ENCODE results near the gene TMC5.
"Not testable (repeated sequence)": the region's sequence is repeated elsewhere in the genome, so short reads cannot be mapped to it uniquely, and the experiment has no call there.

The TMC5 gene

GRCh38 chr16:19417640-19418039 is at the start of gene TMC5:
Gene TMC5 (plus strand): TSS chr16:19417883. CDS start chr16:19440039, 22,156 bp downstream.
- Histone ChIP-seq H3K4me3 (no peak within 1 kb of the TSS), H3K9ac (no peak within 1 kb of the TSS)
- TF ChIP-seq Cebpa-rat (IDR thresholded peaks at IDR 0.05): no peak

DNA sequence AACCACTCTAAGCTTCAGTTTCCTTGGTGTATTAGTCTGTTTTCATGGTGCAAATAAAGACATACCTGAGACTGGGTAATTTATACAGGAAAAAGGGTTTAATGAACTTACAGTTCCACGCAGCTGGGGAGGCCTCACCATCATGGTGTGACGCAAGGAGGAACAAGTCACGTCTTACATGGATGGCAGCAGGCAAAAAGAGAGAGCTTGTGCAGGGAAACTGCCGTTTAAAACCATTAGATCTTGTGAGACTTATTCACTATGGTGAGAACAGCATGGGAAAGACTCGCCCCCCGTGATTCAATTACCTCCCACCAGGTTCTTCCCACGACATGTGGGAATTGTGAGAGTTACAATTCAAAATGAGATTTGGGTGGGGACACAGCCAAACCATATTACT is 45.1 kb upstream of the TMC5 start:
- H3K9ac ChIP-seq, H3K27ac ChIP-seq, H3K36me3 ChIP-seq, H4K20me1 ChIP-seq, H3K4me2 ChIP-seq, H3K4me3 ChIP-seq, H3K27me3 ChIP-seq: not testable (repeated sequence)
- peaks cover 0 to 13% (median 8%) of the 10 kb centered on the region in 10 experiments; a peak in 12 of 20 replicates for H3K4me1 ChIP-seq
- peaks cover 4 to 11% (median 8%) of the 10 kb centered on the region in 11 experiments; a peak in 18 of 22 replicates for H3K9me3 ChIP-seq (replicated peaks in 1 of 11)

More at GRCh38 chr16:19417640-19418039, at the start of gene TMC5:
- Histone ChIP-seq H4K20me1 (no peaks in the 10 kb centered on the region), H3K9me3 (replicated peaks in 1 of 11) (peaks cover 7 to 12% (median 9%) of the 10 kb centered on the region in 11 experiments; a peak in 14 of 22 replicates), H3K36me3 (no peaks in the 10 kb centered on the region), H3K27me3 (peaks cover 0 to 5% (median 4%) of the 10 kb centered on the region in 11 experiments; a peak in 9 of 22 replicates), H3K4me2 (no peak within 1 kb of the TSS), H3K4me1 (no peaks in the 10 kb centered on the region), H3K27ac (no peak within 1 kb of the TSS)

DNA sequence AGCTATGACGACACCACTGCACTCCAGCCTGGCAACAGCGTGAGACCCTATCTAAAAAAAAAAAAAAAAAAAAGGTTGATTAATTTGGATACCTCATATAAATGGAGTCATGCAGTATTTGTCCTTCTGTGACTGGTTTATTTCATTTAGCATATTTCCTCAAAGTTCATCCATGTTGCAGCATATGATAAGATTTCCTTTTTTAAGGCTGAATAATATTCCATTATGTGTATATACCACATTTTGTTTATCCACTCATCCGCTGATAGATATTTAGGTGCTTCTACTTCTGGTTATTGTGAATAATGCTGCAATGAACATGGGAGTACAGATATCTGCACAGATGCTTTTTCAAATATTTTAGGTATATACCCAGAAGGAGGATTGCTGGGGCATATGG is 43.3 kb upstream of the TMC5 start:
- no peaks in the 10 kb centered on the region for H3K27me3 ChIP-seq
- TF ChIP-seq Cebpa-rat (IDR thresholded peaks at IDR 0.05): no peak
- H3K27ac ChIP-seq: no peak overlapping the region
- no peaks in the 10 kb centered on the region for H4K20me1 ChIP-seq
- H3K9me3 ChIP-seq (replicated peaks in 1 of 11): no peaks in the 10 kb centered on the region
- H3K9ac ChIP-seq: no peak overlapping the region
- H3K36me3 ChIP-seq: no peaks in the 10 kb centered on the region
- peaks cover 0 to 8% (median 1%) of the 10 kb centered on the region in 10 experiments; a peak in 7 of 20 replicates for H3K4me1 ChIP-seq
- H3K4me2 ChIP-seq: no peak overlapping the region
- no peak overlapping the region for H3K4me3 ChIP-seq

DNA sequence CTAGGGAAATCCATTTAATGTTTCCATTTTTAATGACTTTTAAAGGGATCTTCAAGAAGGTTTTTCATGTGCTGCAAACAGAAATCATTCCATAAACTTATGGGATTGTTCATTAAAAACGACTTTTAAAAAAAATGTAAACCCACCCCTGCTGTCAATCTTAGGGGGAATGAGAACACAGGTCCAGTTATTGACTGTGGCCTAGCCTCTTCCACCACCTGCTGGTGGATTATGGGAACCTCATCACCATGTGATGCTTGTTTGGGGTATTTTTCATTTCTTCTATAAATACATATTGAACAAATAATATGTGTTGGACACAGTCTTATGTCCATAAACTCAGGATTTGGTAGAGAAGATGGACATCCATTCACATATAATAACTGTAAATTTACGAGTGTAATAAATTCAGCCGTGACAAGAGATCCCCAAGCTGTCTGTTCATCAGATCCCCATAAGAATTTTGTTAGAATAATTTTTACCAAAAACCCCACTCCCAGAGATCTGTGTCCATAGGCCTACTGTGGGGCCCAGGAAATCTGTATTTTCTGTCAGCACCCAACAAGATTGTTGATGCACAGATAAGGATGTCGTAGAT is 42.0 kb upstream of the TMC5 start:
- Histone ChIP-seq H3K36me3 (no peaks in the 10 kb centered on the region), H3K4me3 (no peak overlapping the region), H3K9ac (no peak overlapping the region), H3K4me1 (peaks cover 7 to 13% (median 10%) of the 10 kb centered on the region in 10 experiments; a peak in 18 of 20 replicates), H4K20me1 (no peaks in the 10 kb centered on the region), H3K27ac (no peak overlapping the region), H3K27me3 (no peaks in the 10 kb centered on the region), H3K4me2 (peak overlapping the region in 2 of 11 experiments; percentile 33 to 57; a peak in 3 of 22 replicates), H3K9me3 (replicated peaks in 1 of 11) (no peaks in the 10 kb centered on the region)
- TF ChIP-seq Cebpa-rat (IDR thresholded peaks at IDR 0.05): no peak

GRCh38 chr16:19377864-19378263 is 39.8 kb upstream of the TMC5 start:
- no peak overlapping the region for H3K4me3 ChIP-seq
- no peak overlapping the region for H3K27ac ChIP-seq
- TF ChIP-seq Cebpa-rat (IDR thresholded peaks at IDR 0.05): no peak
- no peak overlapping the region for H3K9ac ChIP-seq
- H3K36me3 ChIP-seq: no peaks in the 10 kb centered on the region
- H3K4me2 ChIP-seq: no peak overlapping the region
- H4K20me1 ChIP-seq: peaks cover 0 to 6% (median 0%) of the 10 kb centered on the region in 11 experiments; a peak in 4 of 22 replicates
- H3K9me3 ChIP-seq (replicated peaks in 1 of 11): no peaks in the 10 kb centered on the region
- peaks cover 8 to 31% (median 15%) of the 10 kb centered on the region in 10 experiments; a peak in 18 of 20 replicates for H3K4me1 ChIP-seq
- H3K27me3 ChIP-seq: peaks cover 0 to 17% (median 2%) of the 10 kb centered on the region in 11 experiments; a peak in 9 of 22 replicates

DNA sequence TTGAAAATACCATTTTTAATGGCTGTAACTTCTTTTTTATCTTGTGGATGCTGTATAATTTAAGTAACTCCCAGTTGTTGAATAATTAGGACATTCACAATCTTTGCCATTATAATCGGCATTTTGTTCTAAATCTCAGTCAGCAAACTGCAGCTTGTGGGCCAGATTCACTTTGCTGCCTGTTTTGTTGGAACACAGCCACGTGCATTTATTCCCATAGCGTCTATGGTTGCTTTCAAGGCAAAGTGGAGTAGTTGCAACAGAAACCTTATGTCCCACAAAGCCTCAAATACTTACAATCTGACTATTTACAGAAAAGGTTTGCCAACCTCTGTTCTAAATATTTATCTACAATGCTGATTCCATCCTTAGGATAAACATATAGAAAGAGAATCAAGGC is 39.2 kb upstream of the TMC5 start:
- Histone ChIP-seq H3K27me3 (peaks cover 0 to 23% (median 3%) of the 10 kb centered on the region in 11 experiments; a peak in 9 of 22 replicates), H3K9me3 (replicated peaks in 1 of 11) (no peaks in the 10 kb centered on the region), H3K4me1 (peaks cover 11 to 38% (median 22%) of the 10 kb centered on the region in 10 experiments), H4K20me1 (peaks cover 0 to 9% (median 0%) of the 10 kb centered on the region in 11 experiments; a peak in 4 of 22 replicates), H3K4me3 (no peak overlapping the region), H3K36me3 (no peaks in the 10 kb centered on the region), H3K4me2 (no peak overlapping the region), H3K9ac (no peak overlapping the region), H3K27ac (no peak overlapping the region)
- TF ChIP-seq Cebpa-rat (IDR thresholded peaks at IDR 0.05): no peak

GRCh38 chr16:19379838-19380237 is 37.8 kb upstream of the TMC5 start:
- Histone ChIP-seq H3K27ac (no peak overlapping the region), H4K20me1 (peaks cover 0 to 9% (median 0%) of the 10 kb centered on the region in 11 experiments; a peak in 4 of 22 replicates), H3K27me3 (peaks cover 0 to 35% (median 5%) of the 10 kb centered on the region in 11 experiments; a peak in 11 of 22 replicates), H3K36me3 (no peaks in the 10 kb centered on the region), H3K4me3 (no peak overlapping the region), H3K9ac (no peak overlapping the region), H3K4me2 (peak overlapping the region in 8 of 11 experiments; percentile 2 to 71 (median 51); a peak in 12 of 22 replicates), H3K4me1 (peaks cover 17 to 43% (median 29%) of the 10 kb centered on the region in 10 experiments), H3K9me3 (replicated peaks in 1 of 11) (no peaks in the 10 kb centered on the region)
- TF ChIP-seq Cebpa-rat (IDR thresholded peaks at IDR 0.05): no peak

DNA sequence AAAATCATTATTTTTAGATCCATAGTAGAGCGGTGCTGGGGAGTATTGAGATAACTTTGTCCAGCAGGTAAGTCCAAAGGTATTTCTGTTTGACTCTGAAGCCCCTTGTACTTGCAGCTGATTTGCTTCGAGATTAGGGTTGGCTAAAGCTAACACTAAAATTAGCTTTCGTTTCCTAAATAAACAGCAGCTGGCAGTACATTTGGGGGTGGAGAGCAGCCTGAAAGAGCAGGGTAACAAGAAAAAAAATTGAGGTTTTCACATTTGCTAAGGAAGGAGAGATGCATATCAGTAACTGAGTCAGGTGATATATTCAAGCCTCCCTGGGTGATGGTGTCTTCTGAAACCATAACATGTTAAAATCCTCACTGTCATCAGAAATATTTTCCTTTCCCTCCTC is 37.4 kb upstream of the TMC5 start:
- peak overlapping the region in 2 of 11 experiments; percentile 24 to 25; a peak in 1 of 22 replicates for H3K9ac ChIP-seq
- no peaks in the 10 kb centered on the region for H3K9me3 ChIP-seq (replicated peaks in 1 of 11)
- peaks cover 0 to 35% (median 5%) of the 10 kb centered on the region in 11 experiments; a peak in 11 of 22 replicates for H3K27me3 ChIP-seq
- peak overlapping the region in 8 of 11 experiments; percentile 2 to 71 (median 51); a peak in 13 of 22 replicates for H3K4me2 ChIP-seq
- no peak for TF ChIP-seq Cebpa-rat (IDR thresholded peaks at IDR 0.05)
- peaks cover 12 to 43% (median 29%) of the 10 kb centered on the region in 10 experiments for H3K4me1 ChIP-seq
- peaks cover 0 to 9% (median 0%) of the 10 kb centered on the region in 11 experiments; a peak in 4 of 22 replicates for H4K20me1 ChIP-seq
- H3K27ac ChIP-seq: no peak overlapping the region
- H3K4me3 ChIP-seq: no peak overlapping the region
- no peaks in the 10 kb centered on the region for H3K36me3 ChIP-seq

DNA sequence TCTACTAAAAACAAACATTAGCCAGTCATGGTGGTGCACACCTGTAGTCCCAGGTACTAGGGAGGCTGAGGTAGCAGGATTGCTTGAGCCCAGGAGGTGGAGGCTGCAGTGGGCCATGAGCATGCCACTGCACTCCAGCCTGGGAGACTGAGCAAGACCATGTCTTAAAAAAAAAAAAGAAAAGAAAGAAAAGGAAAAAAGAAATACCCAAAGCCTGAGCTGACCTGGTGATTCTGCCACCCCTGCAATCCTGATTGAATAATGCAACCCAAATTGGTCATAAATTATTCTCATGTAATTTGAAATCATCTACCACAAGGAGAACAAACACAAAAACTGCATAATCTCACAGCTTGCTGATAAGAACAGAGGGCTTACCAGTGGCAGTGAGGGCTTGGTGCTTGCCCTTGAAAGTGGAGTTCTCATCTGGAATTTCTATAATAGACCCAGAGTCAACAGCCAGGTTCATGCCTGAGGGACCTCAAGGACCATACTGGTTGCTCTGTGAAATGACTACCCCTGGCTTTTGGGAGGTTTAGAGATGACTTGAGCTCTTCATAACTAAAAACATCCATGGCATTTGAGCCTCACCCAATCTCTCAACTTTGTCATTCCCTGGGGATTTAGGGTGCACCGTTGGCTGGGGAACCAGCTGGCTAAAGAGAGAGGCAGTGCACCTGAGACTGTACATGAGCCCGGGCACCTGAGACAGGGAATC is 35.4 kb upstream of the TMC5 start:
- Histone ChIP-seq H3K36me3 (no peaks in the 10 kb centered on the region), H3K9me3 (replicated peaks in 1 of 11) (peaks cover 0 to 13% (median 8%) of the 10 kb centered on the region in 11 experiments; a peak in 19 of 22 replicates), H3K9ac (no peak overlapping the region), H3K4me3 (no peak overlapping the region), H3K27ac (no peak overlapping the region), H3K4me1 (peaks cover 10 to 43% (median 29%) of the 10 kb centered on the region in 10 experiments; a peak in 18 of 20 replicates), H3K4me2 (peak overlapping the region in 3 of 11 experiments; percentile 53 to 56 (median 55); a peak in 6 of 22 replicates), H4K20me1 (peaks cover 0 to 9% (median 0%) of the 10 kb centered on the region in 11 experiments; a peak in 4 of 22 replicates), H3K27me3 (peaks cover 0 to 35% (median 5%) of the 10 kb centered on the region in 11 experiments; a peak in 11 of 22 replicates)
- TF ChIP-seq Cebpa-rat (IDR thresholded peaks at IDR 0.05): no peak

All from BLaER1 treated with 17β-estradiol and CSF1 and Interleukin-3, amounts not matched to agents 10 nM and 100 nM (cell line).